ENCODE results near the gene LHFPL3.

DNA sequence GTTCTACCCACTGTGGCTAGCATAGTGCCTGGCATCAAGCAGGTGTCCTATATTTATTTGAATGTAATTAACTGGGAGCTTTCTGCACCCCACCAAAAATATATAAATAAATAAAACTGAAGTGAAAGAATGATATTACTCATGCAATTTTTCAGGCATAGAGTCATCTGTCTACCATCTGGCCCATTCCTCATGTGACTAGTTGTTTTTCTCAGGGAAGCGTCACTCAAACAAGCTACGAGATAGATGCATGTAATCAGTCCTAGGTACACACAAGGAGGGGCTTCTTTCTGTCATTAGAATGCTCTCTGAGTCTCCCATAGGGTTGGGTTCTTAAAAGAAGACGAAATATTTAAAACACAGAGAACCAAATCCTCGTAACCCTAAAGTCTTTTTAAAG lies 430.1 kb downstream of the LHFPL3 start:
- TF ChIP-seq CTCF (IDR thresholded peaks at IDR 0.05) = no peak
- TF ChIP-seq POLR2AphosphoS5 (IDR thresholded peaks at IDR 0.05) = no peak

Data from esophagus muscularis mucosa (tissue), 3 donors.